Esophagus muscularis mucosa (tissue), 4 donors: Measurements from ENCODE around the gene ASB16. TPM values are rescaled to one million over a fixed set of nuclear protein-coding genes. Genes with fewer than 3 reads are reported as not detected.

Experiments used
- DNase-seq: peaks from one replicate; pipeline ENCODE4 v3.0.0-alpha.2; 2017; ENCODE audit errors: extremely low spot score
- H3K27ac ChIP-seq, 4 donors: fragments of 200-600 bp; sonication (generic); replicated peaks in 1 of 4; 1 replicate in 3 of 4; 2 replicates in 1 of 4; pipeline ENCODE4 v1.5.1; 2016 to 2019; ENCODE audit warnings: mild to moderate bottlenecking in 1 of 4
- H3K27me3 ChIP-seq, 4 donors: fragments of 200-600 bp; sonication (generic); one replicate each; pipeline versions ENCODE4 v1.5.1 to v1.6.0; 2016 to 2019
- H3K36me3 ChIP-seq, 4 donors: fragments of 200-600 bp; sonication (generic); one replicate each; pipeline ENCODE4 v1.5.1; 2016 to 2019
- H3K4me1 ChIP-seq, 4 donors: fragments of 200-600 bp; sonication (generic); one replicate each; pipeline ENCODE4 v1.5.1; 2016 to 2019
- H3K4me3 ChIP-seq, 4 donors: fragments of 200-600 bp; sonication (generic); 1 replicate in 2 of 4; 2 replicates in 2 of 4; pipeline ENCODE4 v1.5.1; 2016 to 2019; ENCODE audit warnings: mild to moderate bottlenecking in 4 of 4, moderate library complexity in 1 of 4
- H3K9me3 ChIP-seq, 4 donors: fragments of 200-600 bp; sonication (generic); 1 replicate in 3 of 4; 2 replicates in 1 of 4; pipeline ENCODE4 v1.5.1; 2016 to 2019
- CTCF ChIP-seq, 3 experiments: fragments of 200-600 bp in 2 of 3; fragments of 450-650 bp in 1 of 3; sonication (generic) in 2 of 3; IDR thresholded peaks; one replicate each; pipeline ENCODE4 v1.5.1; 2017 to 2019; ENCODE audit warnings: antibody characterized with exemption in 3 of 3, mild to moderate bottlenecking in 2 of 3, moderate library complexity in 1 of 3
- EP300 ChIP-seq: sonication (generic); formaldehyde crosslinking; IDR thresholded peaks from one replicate; pipeline ENCODE4 v1.6.1; 2017; ENCODE audit warnings: antibody characterized with exemption
- POLR2A ChIP-seq: fragments of 450-650 bp; IDR thresholded peaks from one replicate; pipeline ENCODE4 v1.6.1; 2017; ENCODE audit warnings: antibody characterized with exemption, moderate library complexity, mild to moderate bottlenecking, low read depth
- POLR2AphosphoS5 ChIP-seq, 2 donors: sonication (generic); formaldehyde crosslinking; IDR thresholded peaks; one replicate each; pipeline ENCODE4 v1.6.1; 2017; ENCODE audit warnings: antibody characterized with exemption in 2 of 2
- WGBS: methylation state at CpG from one replicate; pipeline ENCODE4 v1.1.5; 2018; 5-methylcytosine and 5-hydroxymethylcytosine counted together
- intact Hi-C: fragments of 100-400 bp; cut with DNase I; formaldehyde crosslinking; loops from one replicate; pipeline ENCODE4 v1.15.1; 2023
- total RNA-seq, 4 donors: library from RNA; depleted of rRNA; stranded (reverse); fragments of >200 nt; gene quantifications; one replicate each; pipeline versions ENCODE4 v1.1.0 to v1.2.1, GENCODE V29; 2016

Gene ASB16
- total RNA-seq, 4 donors from 2014 or later: 3.3 to 10.8 (median 6.0) TPM

- TF ChIP-seq EP300: no peak
- TF ChIP-seq POLR2AphosphoS5 (IDR thresholded peaks at IDR 0.05): no peak
- no peak for TF ChIP-seq POLR2A
- TF ChIP-seq CTCF (IDR thresholded peaks at IDR 0.05): no peak
- peak overlapping the region; percentile 98 to 100 (median 99) for H3K27ac ChIP-seq
- H3K9me3 ChIP-seq: no peaks in the 10 kb centered on the region
- intact Hi-C loops: no loop called here
- 89% methylated on average over 8 of the region's 15 CpGs for WGBS
- peaks cover 24 to 55% (median 54%) of the 10 kb centered on the region in 4 donors for H3K36me3 ChIP-seq
- peaks cover 17 to 37% (median 31%) of the 10 kb centered on the region in 4 donors for H3K4me1 ChIP-seq
- DNase-seq: no peak
- H3K4me3 ChIP-seq: no peak overlapping the region
- H3K27me3 ChIP-seq: no peaks in the 10 kb centered on the region
These were observed 26.6 kb downstream of the ASB16 start for GRCh38 chr17:44197107-44197506.

- 48% methylated on average over 9 of the region's 11 CpGs for WGBS
These were observed 27.6 kb downstream of the ASB16 start for GRCh38 chr17:44197980-44198720.

GRCh38 chr17:44198721-44199552, 28.4 kb downstream of the ASB16 start:
- Histone ChIP-seq H3K4me3 (peak overlapping the region; percentile 92 to 96 (median 94)), H3K27ac (peak overlapping the region; percentile 98 to 100 (median 99)), H3K36me3 (peaks cover 17 to 38% (median 36%) of the 10 kb centered on the region in 4 donors), H3K9me3 (no peaks in the 10 kb centered on the region), H3K4me1 (peaks cover 17 to 38% (median 36%) of the 10 kb centered on the region in 4 donors), H3K27me3 (no peaks in the 10 kb centered on the region)
- intact Hi-C loops: no loop called here
- peak in 1 of 2 donors; percentile 53 for TF ChIP-seq POLR2AphosphoS5 (IDR thresholded peaks at IDR 0.05)
- no peak for TF ChIP-seq POLR2A
- no peak for DNase-seq
- 0% methylated on average over 1 of the region's 68 CpGs for WGBS

More at GRCh38 chr17:44197980-44198720, 27.6 kb downstream of the ASB16 start:
- H3K27ac ChIP-seq: peak overlapping the region; percentile 98 to 100 (median 99)
- intact Hi-C loops: no loop called here
- no peak for DNase-seq
- peaks cover 21 to 45% (median 44%) of the 10 kb centered on the region in 4 donors for H3K36me3 ChIP-seq
- TF ChIP-seq POLR2AphosphoS5 (IDR thresholded peaks at IDR 0.05): peak in 1 of 2 donors; percentile 61
- TF ChIP-seq EP300: no peak
- TF ChIP-seq POLR2A: no peak
- peak in 1 of 3 experiments; percentile 12 for TF ChIP-seq CTCF (IDR thresholded peaks at IDR 0.05)
- no peaks in the 10 kb centered on the region for H3K27me3 ChIP-seq
- no peaks in the 10 kb centered on the region for H3K9me3 ChIP-seq
- H3K4me3 ChIP-seq: peak overlapping the region; percentile 92 to 96 (median 94)
- H3K4me1 ChIP-seq: peaks cover 17 to 32% (median 29%) of the 10 kb centered on the region in 4 donors

- under 1% methylated on average over 23 of the region's 126 CpGs for WGBS
These were observed 29.3 kb downstream of the ASB16 start, which contains the start of gene ATXN7L3 for GRCh38 chr17:44199553-44200477. TSS of gene ATXN7L3 (minus strand) at chr17:44199884. CDS start at chr17:44198070, 1,814 bp downstream.

More at GRCh38 chr17:44199553-44200477, 29.3 kb downstream of the ASB16 start, which contains the start of gene ATXN7L3:
- TF ChIP-seq POLR2A (no peak), POLR2AphosphoS5 (IDR thresholded peaks at IDR 0.05) (peak; percentile 52 to 75)
- intact Hi-C loops: no loop called here
- no peaks in the 10 kb centered on the region for H3K27me3 ChIP-seq
- peak; percentile 100 for DNase-seq
- H3K4me3 ChIP-seq: peak within 1 kb of the TSS; percentile 92 to 96 (median 94)
- H3K9me3 ChIP-seq: no peaks in the 10 kb centered on the region
- H3K27ac ChIP-seq: peak within 1 kb of the TSS; percentile 98 to 100 (median 99)
- peaks cover 8 to 29% (median 28%) of the 10 kb centered on the region in 4 donors for H3K36me3 ChIP-seq
- peaks cover 17 to 45% (median 39%) of the 10 kb centered on the region in 4 donors for H3K4me1 ChIP-seq
